Endometrial microvascular endothelial cells (primary cell): ENCODE measurements around the gene TTC1. TPM values are rescaled to one million over a fixed set of nuclear protein-coding genes. Genes with fewer than 3 reads are reported as not detected.

Source experiments
- in situ Hi-C: cut with HindIII; loops from 2 replicates; pipeline ENCODE4 v1.10.0; 2017; ENCODE audit warnings: low sequenced_read_pairs, low pct_unique_long_range_greater_than_20kb; ENCODE audit errors: inconsistent ontology term
- total RNA-seq: library from RNA; depleted of rRNA; stranded (reverse); fragments of >200 nt; gene quantifications from one replicate; pipeline ENCODE4 v1.2.3, GENCODE V29; 2015; ENCODE audit errors: inconsistent ontology term

Gene TTC1
- total RNA-seq, 1 donor from 2014 or later: 55.6 TPM

- in situ Hi-C loops: no loop called here
Measured at GRCh38 chr5:160071916-160072315, 63.0 kb downstream of the TTC1 start.

GRCh38 chr5:160075073-160075472 is 66.1 kb downstream of the TTC1 start:
- in situ Hi-C loops: no loop called here

GRCh38 chr5:160076997-160077396 is 68.1 kb downstream of the TTC1 start:
- in situ Hi-C loops: no loop called here

- in situ Hi-C loops: no loop called here
Measured at GRCh38 chr5:160079753-160080152, 70.8 kb downstream of the TTC1 start.

- in situ Hi-C loops: no loop called here
Measured at GRCh38 chr5:160081495-160081894, 72.6 kb downstream of the TTC1 start.

GRCh38 chr5:160082614-160083500 is 73.9 kb downstream of the TTC1 start:
- in situ Hi-C loops: no loop called here

- in situ Hi-C loops: no loop called here
Measured at GRCh38 chr5:160083501-160083900, 74.6 kb downstream of the TTC1 start.

- in situ Hi-C loops: no loop called here
Measured at GRCh38 chr5:160084144-160084543, 75.2 kb downstream of the TTC1 start.

GRCh38 chr5:160087199-160087598 is 78.3 kb downstream of the TTC1 start:
- in situ Hi-C loops: no loop called here

- in situ Hi-C loops: no loop called here
Measured at GRCh38 chr5:160088805-160089204, 79.9 kb downstream of the TTC1 start.

- in situ Hi-C loops: no loop called here
Measured at GRCh38 chr5:160089531-160089930, 80.6 kb downstream of the TTC1 start.

GRCh38 chr5:160090059-160090458 is 81.1 kb downstream of the TTC1 start:
- in situ Hi-C loops: no loop called here

- in situ Hi-C loops: no loop called here
Measured at GRCh38 chr5:160092514-160092913, 83.6 kb downstream of the TTC1 start.

GRCh38 chr5:160092960-160093707 is 84.2 kb downstream of the TTC1 start:
- in situ Hi-C loops: no loop called here

GRCh38 chr5:160096178-160096577 is 87.2 kb downstream of the TTC1 start:
- in situ Hi-C loops: no loop called here

GRCh38 chr5:160097991-160098390 is 89.1 kb downstream of the TTC1 start:
- in situ Hi-C loops: no loop called here

GRCh38 chr5:160105686-160106360 is 96.9 kb downstream of the TTC1 start:
- in situ Hi-C loops: no loop called here

- in situ Hi-C loops: no loop called here
Measured at GRCh38 chr5:160108124-160108523, 99.2 kb downstream of the TTC1 start.
